ENCODE results near the gene ZNF575. TPM values are rescaled to one million over a fixed set of nuclear protein-coding genes. Genes with fewer than 3 reads are reported as not detected.

The ZNF575 gene
- total RNA-seq, 4 donors from 2014 or later = 0.66 to 0.97 (median 0.82) TPM

DNA sequence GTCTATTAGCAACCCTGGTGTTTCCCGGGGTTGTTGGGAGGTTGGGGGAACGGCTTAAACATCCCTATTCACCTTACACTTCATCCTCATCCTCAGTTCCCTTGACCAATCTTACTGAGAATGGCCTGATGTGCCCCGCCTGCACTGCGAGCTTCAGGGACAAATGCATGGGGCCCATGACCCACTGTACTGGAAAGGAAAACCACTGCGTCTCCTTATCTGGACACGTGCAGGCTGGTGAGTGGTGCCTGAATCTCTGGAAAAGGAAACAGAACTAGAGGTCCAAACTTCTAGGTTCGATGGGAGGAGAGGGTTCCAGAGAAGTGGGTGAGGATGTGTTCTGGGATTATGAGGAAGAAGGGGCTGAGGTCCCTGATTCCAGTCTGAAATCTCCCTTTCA is 48.5 kb downstream of the ZNF575 start:
- Histone ChIP-seq H3K4me1 (peaks cover 0 to 30% (median 26%) of the 10 kb centered on the region in 4 donors), H3K27me3 (no peaks in the 10 kb centered on the region), H3K27ac (replicated peaks in 1 of 4) (peak overlapping the region; percentile 75 to 78 (median 75)), H3K9me3 (no peaks in the 10 kb centered on the region), H3K36me3 (peaks cover 0 to 17% (median 3%) of the 10 kb centered on the region in 4 donors), H3K4me3 (peak overlapping the region; percentile 53 to 63 (median 54))
- WGBS = 55% methylated on average over 7 of the region's 7 CpGs
- TF ChIP-seq POLR2AphosphoS5 (IDR thresholded peaks at IDR 0.05) = no peak
- no peak for TF ChIP-seq EP300 (IDR thresholded peaks at IDR 0.05)
- no peak for TF ChIP-seq POLR2A (IDR thresholded peaks at IDR 0.05; ENCODE audit: low read depth)
- TF ChIP-seq, protein P1, sequence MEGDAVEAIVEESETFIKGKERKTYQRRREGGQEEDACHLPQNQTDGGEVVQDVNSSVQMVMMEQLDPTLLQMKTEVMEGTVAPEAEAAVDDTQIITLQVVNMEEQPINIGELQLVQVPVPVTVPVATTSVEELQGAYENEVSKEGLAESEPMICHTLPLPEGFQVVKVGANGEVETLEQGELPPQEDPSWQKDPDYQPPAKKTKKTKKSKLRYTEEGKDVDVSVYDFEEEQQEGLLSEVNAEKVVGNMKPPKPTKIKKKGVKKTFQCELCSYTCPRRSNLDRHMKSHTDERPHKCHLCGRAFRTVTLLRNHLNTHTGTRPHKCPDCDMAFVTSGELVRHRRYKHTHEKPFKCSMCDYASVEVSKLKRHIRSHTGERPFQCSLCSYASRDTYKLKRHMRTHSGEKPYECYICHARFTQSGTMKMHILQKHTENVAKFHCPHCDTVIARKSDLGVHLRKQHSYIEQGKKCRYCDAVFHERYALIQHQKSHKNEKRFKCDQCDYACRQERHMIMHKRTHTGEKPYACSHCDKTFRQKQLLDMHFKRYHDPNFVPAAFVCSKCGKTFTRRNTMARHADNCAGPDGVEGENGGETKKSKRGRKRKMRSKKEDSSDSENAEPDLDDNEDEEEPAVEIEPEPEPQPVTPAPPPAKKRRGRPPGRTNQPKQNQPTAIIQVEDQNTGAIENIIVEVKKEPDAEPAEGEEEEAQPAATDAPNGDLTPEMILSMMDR (IDR thresholded peaks at IDR 0.05) = no peak
- no peak for DNase-seq (ENCODE audit: extremely low spot score)
- intact Hi-C loops (cut with DNase I) = no loop called here

DNA sequence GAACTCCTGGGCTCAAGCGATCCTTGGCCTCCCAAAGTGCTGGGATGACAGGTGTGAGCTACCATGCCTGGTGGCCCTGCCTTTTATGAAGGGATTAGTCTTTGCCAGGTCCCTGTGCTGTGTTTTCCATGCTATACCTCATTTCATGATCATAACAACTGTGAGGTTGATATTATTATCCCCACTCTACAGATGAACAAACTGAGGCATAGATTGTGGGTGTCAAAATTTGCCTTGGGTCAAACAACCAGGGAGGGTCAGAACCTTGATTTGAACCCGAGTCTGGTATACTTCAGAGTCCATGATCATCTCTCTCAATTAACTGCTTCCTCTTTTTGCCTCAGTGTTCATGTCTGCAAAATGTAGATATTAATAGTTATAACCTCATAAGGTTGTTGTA is 49.5 kb downstream of the ZNF575 start:
- Histone ChIP-seq H3K4me1 (peaks cover 0 to 30% (median 26%) of the 10 kb centered on the region in 4 donors), H3K27ac (replicated peaks in 1 of 4) (no peak overlapping the region), H3K36me3 (peaks cover 0 to 25% (median 5%) of the 10 kb centered on the region in 4 donors), H3K27me3 (no peaks in the 10 kb centered on the region), H3K9me3 (no peaks in the 10 kb centered on the region), H3K4me3 (no peak overlapping the region)
- TF ChIP-seq POLR2A (IDR thresholded peaks at IDR 0.05; ENCODE audit: low read depth) (no peak), EP300 (IDR thresholded peaks at IDR 0.05) (no peak), POLR2AphosphoS5 (IDR thresholded peaks at IDR 0.05) (no peak)
- TF ChIP-seq, protein P1 (IDR thresholded peaks at IDR 0.05) = no peak
- intact Hi-C loops (cut with DNase I) = no loop called here
- DNase-seq (ENCODE audit: extremely low spot score) = no peak
- WGBS = 100% methylated on average over 2 of the region's 2 CpGs

DNA sequence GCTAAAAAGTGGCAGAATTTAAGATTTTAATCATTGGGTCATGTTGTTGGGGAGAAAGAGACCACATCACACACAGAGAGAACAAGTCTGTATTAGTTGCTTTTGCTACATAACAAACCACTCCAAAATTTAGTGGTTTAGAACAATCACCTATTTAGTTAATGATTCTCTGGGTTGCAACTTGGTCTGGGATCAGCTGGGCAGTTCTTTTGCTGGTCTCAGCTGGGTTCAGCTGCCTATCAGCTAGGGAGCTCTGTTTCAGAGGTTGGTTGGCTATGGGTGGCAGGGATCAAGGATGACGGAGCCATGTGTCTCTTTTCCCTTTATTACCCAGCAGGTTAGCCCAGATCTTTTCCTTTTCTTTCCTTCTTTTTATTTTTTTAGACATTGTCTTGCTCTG is 51.5 kb downstream of the ZNF575 start:
- TF ChIP-seq EP300 (IDR thresholded peaks at IDR 0.05) (no peak), POLR2A (IDR thresholded peaks at IDR 0.05; ENCODE audit: low read depth) (no peak)
- TF ChIP-seq, protein P1 (IDR thresholded peaks at IDR 0.05) = no peak

More for the DNA sequence above, 51.5 kb downstream of the ZNF575 start:
- Histone ChIP-seq H3K36me3 (peaks cover 0 to 37% (median 7%) of the 10 kb centered on the region in 4 donors), H3K4me1 (peaks cover 0 to 30% (median 26%) of the 10 kb centered on the region in 4 donors), H3K27me3 (no peaks in the 10 kb centered on the region), H3K9me3 (no peaks in the 10 kb centered on the region), H3K4me3 (no peak overlapping the region), H3K27ac (replicated peaks in 1 of 4) (no peak overlapping the region)
- WGBS = 88% methylated on average over 1 of the region's 1 CpG
- intact Hi-C loops (cut with DNase I) = no loop called here
- no peak for DNase-seq (ENCODE audit: extremely low spot score)

Other genes with a start within 250 kb of the ZNF575 start
- 1 to 10 TPM in 1 of 4 donors, under 1 TPM in 3; 0.42 to 4.3 (median 0.74) TPM for gene CD177, start 179.5 kb upstream of the ZNF575 start, total RNA-seq
- not detected for gene TEX101, start 118.3 kb upstream of the ZNF575 start, total RNA-seq
- gene LYPD3, start 67.6 kb upstream of the ZNF575 start, total RNA-seq = 1 to 10 TPM in 1 of 4 donors, under 1 TPM in 3; 0.42 to 1.4 (median 0.84) TPM
- 10 to 100 TPM; 10.3 to 16.2 (median 12.6) TPM for gene PHLDB3, start 28.4 kb upstream of the ZNF575 start, total RNA-seq
- gene ETHE1, start 6.0 kb upstream of the ZNF575 start, total RNA-seq = 10 to 100 TPM; 48.2 to 63.2 (median 55.9) TPM
- gene XRCC1, start 42.3 kb downstream of the ZNF575 start, total RNA-seq = 10 to 100 TPM; 21.2 to 27.2 (median 24.4) TPM
- 1 to 10 TPM; 3.3 to 6.2 (median 4.9) TPM for gene PINLYP, start 42.6 kb downstream of the ZNF575 start, total RNA-seq
- 10 to 100 TPM; 20.3 to 36.0 (median 28.6) TPM for gene IRGQ, start 62.9 kb downstream of the ZNF575 start, total RNA-seq
- gene ZNF576, start 63.4 kb downstream of the ZNF575 start, total RNA-seq = 10 to 100 TPM in 3 of 4 donors, 1 to 10 TPM in 1; 10.0 to 18.6 (median 16.6) TPM
- gene SRRM5, start 78.9 kb downstream of the ZNF575 start, total RNA-seq = under 1 TPM; 0.13 to 0.42 (median 0.25) TPM
- gene ZNF428, start 86.4 kb downstream of the ZNF575 start, total RNA-seq = 10 to 100 TPM; 33.2 to 61.3 (median 47.8) TPM
- gene CADM4, start 106.7 kb downstream of the ZNF575 start, total RNA-seq = 10 to 100 TPM; 31.6 to 67.9 (median 46.9) TPM
- 10 to 100 TPM in 3 of 4 donors, 1 to 10 TPM in 1; 7.5 to 45.7 (median 18.4) TPM for gene PLAUR, start 137.0 kb downstream of the ZNF575 start, total RNA-seq
- gene IRGC, start 182.9 kb downstream of the ZNF575 start, total RNA-seq = not detected
- 10 to 100 TPM in 3 of 4 donors, 1 to 10 TPM in 1; 7.5 to 25.6 (median 22.3) TPM for gene SMG9, start 221.8 kb downstream of the ZNF575 start, total RNA-seq
- gene KCNN4, start 247.8 kb downstream of the ZNF575 start, total RNA-seq = 1 to 10 TPM; 1.7 to 6.7 (median 1.9) TPM